Natural killer cell treated with Interleukin-12 subunit alpha and Interleukin-12 subunit beta and Interleukin-15 and Interleukin-18, amount 100 ng/mL, for 72 hours (primary cell): ENCODE measurements around the gene ZFR. TPM values are rescaled to one million over a fixed set of nuclear protein-coding genes. Genes with fewer than 3 reads are reported as not detected.
"Not testable (repeated sequence)": the region's sequence is repeated elsewhere in the genome, so short reads cannot be mapped to it uniquely, and the experiment has no call there.

ENCODE experiments used
- ATAC-seq, 2 donors: fragments of 150-1000 bp; cut with Tn5 transposase in 1 of 2; sonication (Bioruptor Pico), chemical (Tn5 transposase) in 1 of 2; 2 replicates each; pipeline ENCODE4 v1.10.0; 2021
- DNase-seq: peaks from one replicate; pipeline ENCODE4 v3.0.0; 2022; ENCODE audit warnings: low spot score
- H3K27ac Mint-ChIP-seq, 2 donors: 1 replicate in 1 of 2; 2 replicates in 1 of 2; pipeline ENCODE4 v1.8.0; 2022; ENCODE audit warnings: mixed read lengths in 2 of 2, mild to moderate bottlenecking in 1 of 2, moderate library complexity in 1 of 2
- H3K27me3 Mint-ChIP-seq, 2 donors: 1 replicate in 1 of 2; 2 replicates in 1 of 2; pipeline ENCODE4 v1.8.0; 2022; ENCODE audit warnings: mixed read lengths in 2 of 2
- H3K36me3 Mint-ChIP-seq: one replicate; pipeline ENCODE4 v1.8.0; 2022; ENCODE audit warnings: mixed read lengths
- H3K4me1 Mint-ChIP-seq, 2 donors: 1 replicate in 1 of 2; 2 replicates in 1 of 2; pipeline ENCODE4 v1.8.0; 2022; ENCODE audit warnings: low read depth in 2 of 2, mixed read lengths in 2 of 2, mild to moderate bottlenecking in 1 of 2
- H3K4me3 Mint-ChIP-seq: one replicate; pipeline ENCODE4 v1.8.0; 2022; ENCODE audit warnings: mixed read lengths
- H3K9me3 Mint-ChIP-seq: 2 replicates; pipeline ENCODE4 v1.8.0; 2022; ENCODE audit warnings: mixed read lengths
- total RNA-seq, 2 donors: library from RNA; stranded (reverse); gene quantifications; one replicate each; pipeline ENCODE4 v1.2.3, GENCODE V29; 2022

ZFR gene
- total RNA-seq, 2 donors from 2014 or later: 58.2 to 70.5 TPM

DNA sequence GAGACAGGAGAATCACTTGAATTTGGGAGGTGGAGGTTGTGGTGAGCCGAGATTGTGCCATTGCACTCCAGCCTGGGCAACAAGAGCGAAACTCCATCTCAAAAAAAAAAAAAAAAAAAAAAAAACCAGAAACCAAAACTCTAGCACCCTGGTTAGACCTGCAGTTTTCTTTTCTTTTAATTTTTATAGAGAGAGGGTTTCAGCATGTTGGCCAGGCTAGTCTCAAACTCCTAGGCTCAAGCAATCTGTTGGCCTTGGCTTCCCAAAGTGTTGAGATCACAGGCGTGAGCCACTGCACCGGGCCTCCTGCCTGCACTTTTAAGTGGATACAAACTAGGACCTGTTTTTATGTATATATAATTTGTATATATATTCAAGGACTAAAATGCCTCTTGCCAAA is 118.9 kb downstream of the ZFR start:
- Mint-ChIP-seq H3K9me3 (peaks cover 4% of the 10 kb centered on the region), H3K36me3 (peaks cover 8% of the 10 kb centered on the region), H3K27ac (no peak overlapping the region), H3K4me1 (peaks cover 0 to 3% of the 10 kb centered on the region in 2 donors), H3K27me3 (no peaks in the 10 kb centered on the region), H3K4me3 (no peak overlapping the region)
- no peak for DNase-seq
- no peak for ATAC-seq

DNA sequence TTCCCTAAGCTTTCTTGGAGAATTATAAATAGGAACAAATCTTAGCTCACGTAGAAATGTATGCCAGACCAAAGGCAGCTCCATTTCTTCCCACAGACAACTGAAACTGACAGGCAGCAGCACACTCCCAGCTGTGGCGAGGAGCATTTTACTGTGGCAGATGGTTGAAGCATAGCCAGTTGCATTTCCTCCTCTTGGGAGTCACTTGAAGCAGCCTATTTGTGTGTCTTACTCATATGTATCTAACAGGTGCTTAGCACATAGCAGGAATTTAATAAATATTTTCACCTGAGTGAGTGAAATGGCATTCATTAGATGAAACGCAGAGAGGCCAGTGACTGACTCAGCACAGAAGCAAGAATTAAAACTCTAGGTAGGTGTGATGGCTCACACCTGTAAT is 119.5 kb downstream of the ZFR start:
- Mint-ChIP-seq H3K4me3 (no peak overlapping the region), H3K27me3 (no peaks in the 10 kb centered on the region), H3K9me3 (peaks cover 4% of the 10 kb centered on the region), H3K4me1 (peaks cover 0 to 3% of the 10 kb centered on the region in 2 donors), H3K36me3 (peaks cover 8% of the 10 kb centered on the region), H3K27ac (no peak overlapping the region)
- DNase-seq (no peak), ATAC-seq (no peak)

DNA sequence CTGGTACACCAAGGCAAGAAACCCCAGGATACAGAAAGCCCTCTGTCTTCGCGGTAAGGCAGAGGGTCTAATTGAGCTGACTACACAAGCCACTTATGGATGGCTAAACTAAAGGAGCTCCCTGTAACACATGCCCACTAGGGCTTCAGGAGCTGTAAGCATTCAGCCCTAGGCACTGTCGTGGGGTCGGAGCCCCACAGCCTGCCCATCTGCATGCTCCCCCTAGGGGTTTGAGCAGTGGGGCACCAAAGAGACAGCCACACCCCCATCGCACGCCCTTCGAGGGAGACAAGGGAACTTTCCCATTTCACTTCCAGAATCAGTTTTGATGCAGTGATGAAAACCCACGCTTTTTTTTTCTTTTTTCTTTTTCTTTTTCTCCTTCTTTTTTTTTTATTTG is 120.8 kb downstream of the ZFR start:
- Mint-ChIP-seq H3K27me3 (no peaks in the 10 kb centered on the region), H3K36me3 (peaks cover 8% of the 10 kb centered on the region), H3K9me3 (peaks cover 4% of the 10 kb centered on the region), H3K27ac (no peak overlapping the region), H3K4me3 (no peak overlapping the region), H3K4me1 (no peaks in the 10 kb centered on the region)
- no peak for DNase-seq
- no peak for ATAC-seq

DNA sequence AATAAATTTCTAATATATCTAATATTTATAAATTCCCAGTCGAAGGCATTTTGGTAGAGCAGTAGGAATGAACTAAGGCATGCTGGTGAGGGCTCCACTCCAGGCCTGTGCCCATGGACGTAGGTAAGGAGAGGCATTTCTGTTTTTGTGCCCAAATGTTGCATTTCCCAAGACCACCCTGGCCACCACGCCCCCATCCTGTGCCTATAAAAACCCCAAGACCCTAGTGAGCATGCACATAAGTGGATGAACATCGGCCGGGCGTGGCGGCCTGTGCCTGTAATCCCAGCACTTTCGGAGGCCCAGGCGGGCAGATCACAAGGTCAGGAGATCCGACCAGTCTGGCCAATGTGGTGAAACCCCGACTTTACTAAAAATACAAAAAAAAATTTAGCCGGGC is 121.7 kb downstream of the ZFR start:
- Mint-ChIP-seq H3K36me3 (peaks cover 8% of the 10 kb centered on the region), H3K4me1 (no peaks in the 10 kb centered on the region), H3K4me3 (no peak overlapping the region), H3K27me3 (no peaks in the 10 kb centered on the region), H3K27ac (no peak overlapping the region), H3K9me3 (peaks cover 4% of the 10 kb centered on the region)
- DNase-seq (no peak), ATAC-seq (no peak)

DNA sequence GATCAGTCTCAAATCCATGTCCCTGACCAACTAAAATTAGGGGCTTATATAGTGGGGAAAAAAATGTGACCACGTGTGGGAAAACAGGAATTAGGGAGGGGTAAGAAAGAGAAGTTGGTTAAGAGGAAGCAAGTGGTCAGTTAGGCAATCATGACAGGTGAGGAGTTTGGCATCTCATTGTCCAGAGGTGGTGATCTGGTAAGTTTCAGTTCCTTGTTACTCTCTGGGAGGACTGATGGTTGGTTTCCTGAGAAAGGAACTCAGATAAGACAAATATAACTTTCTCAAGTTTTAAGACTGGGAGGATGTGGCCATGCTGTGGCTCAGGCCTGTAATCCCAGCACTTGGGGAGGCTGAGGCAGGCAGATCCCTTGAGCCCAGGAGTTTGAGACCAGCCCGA is 122.8 kb downstream of the ZFR start:
- not testable (repeated sequence) for H3K27ac Mint-ChIP-seq, H3K4me3 Mint-ChIP-seq, H3K4me1 Mint-ChIP-seq, H3K36me3 Mint-ChIP-seq, DNase-seq, ATAC-seq, H3K9me3 Mint-ChIP-seq, H3K27me3 Mint-ChIP-seq

DNA sequence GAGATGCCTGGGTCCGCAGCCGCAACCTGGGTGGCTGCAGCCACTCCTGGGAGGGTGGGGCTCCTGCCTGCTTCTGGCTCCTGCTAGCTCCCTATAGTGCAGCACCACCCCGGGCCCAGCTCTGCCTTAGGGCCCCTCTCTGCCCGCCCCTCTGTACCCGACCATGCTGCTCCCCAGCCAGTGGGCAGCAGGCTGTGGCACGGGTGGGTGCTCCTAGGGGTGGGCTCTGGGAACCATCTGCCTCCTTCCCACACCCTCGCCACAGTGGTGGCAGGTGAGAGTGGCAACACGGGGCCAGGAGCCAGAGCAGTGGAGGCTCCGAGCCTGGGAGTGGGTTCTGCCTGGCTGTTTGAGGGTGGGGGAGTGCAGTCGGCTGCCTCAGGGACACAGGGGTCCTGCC is 124.0 kb downstream of the ZFR start:
- DNase-seq (no peak), ATAC-seq (peak in 1 of 2 donors; percentile 21)
- no peak overlapping the region for H3K27ac Mint-ChIP-seq
- peaks cover 4% of the 10 kb centered on the region for H3K9me3 Mint-ChIP-seq
- H3K27me3 Mint-ChIP-seq: no peaks in the 10 kb centered on the region
- peaks cover 8% of the 10 kb centered on the region for H3K36me3 Mint-ChIP-seq
- no peak overlapping the region for H3K4me3 Mint-ChIP-seq
- no peaks in the 10 kb centered on the region for H3K4me1 Mint-ChIP-seq

DNA sequence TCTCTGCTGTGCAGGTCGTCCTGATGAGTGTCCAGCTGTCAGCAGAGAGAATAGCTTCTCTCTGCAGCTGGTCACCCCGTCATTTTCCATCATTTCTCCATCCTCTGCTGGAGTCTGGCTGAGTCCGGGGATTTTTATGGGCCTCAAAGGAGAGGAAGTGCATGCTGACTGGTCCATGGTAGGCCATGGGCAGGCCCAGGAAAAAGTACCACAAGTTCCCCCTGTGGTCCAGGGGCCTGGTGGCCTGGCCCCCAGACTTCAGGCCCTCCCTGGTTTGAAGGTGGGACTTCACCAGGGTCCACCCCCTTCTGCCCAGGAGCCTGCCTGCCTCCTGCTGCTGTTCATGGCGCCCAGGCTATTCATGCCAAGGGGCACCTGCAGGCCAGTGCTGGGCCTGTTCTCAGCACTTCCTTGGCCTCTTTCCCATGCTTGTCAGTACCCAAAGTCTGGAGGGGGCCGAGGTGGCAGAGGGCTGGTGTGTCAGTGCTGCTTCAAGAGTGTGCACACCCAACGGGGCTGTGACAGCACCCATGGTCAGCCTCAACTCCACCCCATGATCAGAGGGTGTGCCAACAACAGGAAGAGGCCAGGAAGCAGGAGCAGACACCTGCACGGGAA is 124.5 kb downstream of the ZFR start:
- peaks cover 8% of the 10 kb centered on the region for H3K36me3 Mint-ChIP-seq
- H3K27ac Mint-ChIP-seq: no peak overlapping the region
- no peak overlapping the region for H3K4me3 Mint-ChIP-seq
- H3K27me3 Mint-ChIP-seq: no peaks in the 10 kb centered on the region
- ATAC-seq: no peak
- no peaks in the 10 kb centered on the region for H3K4me1 Mint-ChIP-seq
- H3K9me3 Mint-ChIP-seq: peaks cover 4% of the 10 kb centered on the region
- no peak for DNase-seq

DNA sequence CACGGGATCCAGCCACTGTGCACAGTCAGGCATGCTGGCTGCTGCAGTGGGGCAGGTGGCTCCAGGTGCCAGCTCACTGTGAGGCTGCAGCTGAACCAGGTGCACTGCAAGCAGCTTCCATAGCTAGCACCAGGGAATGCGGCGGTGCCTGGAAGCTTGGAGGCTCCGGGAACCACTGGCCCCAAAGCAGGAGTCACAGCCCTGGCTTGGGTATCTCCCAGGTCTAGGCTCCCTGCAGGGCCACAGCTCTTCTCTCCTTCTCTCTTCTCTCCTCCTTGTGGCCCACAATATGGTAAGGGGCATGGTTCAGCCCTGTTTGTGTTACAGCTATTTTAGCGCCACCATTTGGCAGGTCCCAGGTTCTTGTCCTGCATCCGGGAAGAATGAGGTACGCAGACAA is 125.1 kb downstream of the ZFR start:
- Mint-ChIP-seq H3K27me3 (no peaks in the 10 kb centered on the region), H3K4me3 (no peak overlapping the region), H3K36me3 (peaks cover 8% of the 10 kb centered on the region), H3K27ac (no peak overlapping the region), H3K9me3 (peaks cover 4% of the 10 kb centered on the region), H3K4me1 (no peaks in the 10 kb centered on the region)
- ATAC-seq (no peak), DNase-seq (no peak)

DNA sequence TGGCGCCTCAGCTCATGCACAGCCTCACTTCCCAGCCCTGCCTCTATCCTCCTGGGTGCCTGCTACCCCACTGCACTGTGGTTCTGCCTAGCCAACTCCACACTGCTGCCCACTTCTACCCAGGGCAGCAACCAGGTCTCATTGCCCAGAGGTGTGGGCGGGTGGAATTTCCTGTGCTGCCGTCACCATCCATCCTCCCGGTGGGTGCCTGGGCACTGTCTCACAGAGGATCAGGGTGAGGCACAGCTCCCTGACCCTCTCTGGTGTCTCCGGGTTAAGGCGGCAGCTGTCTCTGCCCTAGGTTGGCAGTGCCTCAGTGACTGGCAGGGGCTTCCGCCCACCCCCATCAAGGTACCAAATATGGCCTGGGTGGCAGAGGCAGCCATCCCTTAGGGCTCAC is 127.5 kb downstream of the ZFR start:
- peaks cover 4% of the 10 kb centered on the region for H3K9me3 Mint-ChIP-seq
- no peaks in the 10 kb centered on the region for H3K27me3 Mint-ChIP-seq
- DNase-seq (no peak), ATAC-seq (no peak)
- peaks cover 8% of the 10 kb centered on the region for H3K36me3 Mint-ChIP-seq
- H3K27ac Mint-ChIP-seq: no peak overlapping the region
- H3K4me1 Mint-ChIP-seq: peaks cover under 1 to 1% of the 10 kb centered on the region in 2 donors
- no peak overlapping the region for H3K4me3 Mint-ChIP-seq

DNA sequence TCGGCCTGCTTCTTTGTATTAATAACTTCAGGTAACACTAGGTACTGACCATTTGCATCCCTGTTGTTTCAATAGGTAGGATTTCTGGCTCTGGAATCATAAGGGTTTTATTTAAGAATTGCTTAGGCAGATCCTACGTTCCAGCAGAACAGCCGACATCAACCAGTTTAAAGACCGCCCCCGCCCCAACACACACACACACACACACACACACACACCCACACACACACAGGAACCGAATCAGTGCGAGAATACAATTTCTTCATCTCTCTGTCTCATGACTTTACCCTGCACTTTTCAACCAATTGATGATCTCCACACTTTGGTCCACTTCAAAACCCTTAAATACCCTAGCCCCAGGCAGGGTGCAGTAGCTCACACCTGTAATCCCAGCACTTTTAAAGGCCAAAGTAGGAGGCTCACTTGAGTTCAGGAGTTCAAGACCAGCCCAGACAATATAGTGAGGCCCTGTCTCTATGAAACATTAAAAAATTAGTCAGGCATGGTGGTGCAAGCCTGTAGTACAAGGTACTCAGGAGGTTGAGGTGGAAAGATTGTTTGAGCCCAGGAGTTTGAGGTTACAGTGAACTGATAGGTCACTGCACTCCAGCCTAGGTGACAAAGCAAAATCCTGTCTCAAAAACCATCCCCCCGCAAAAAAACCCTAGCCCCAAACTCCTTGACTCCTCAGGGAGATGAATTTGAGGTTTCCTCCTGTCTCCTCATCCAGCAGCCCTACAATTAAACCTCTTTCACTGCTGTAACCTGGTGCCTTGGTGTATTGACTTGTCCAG is 129.1 kb downstream of the ZFR start:
- Mint-ChIP-seq H3K9me3 (no peaks in the 10 kb centered on the region), H3K27ac (peak overlapping the region in 1 of 2 donors; percentile 28), H3K4me3 (no peak overlapping the region), H3K36me3 (no peaks in the 10 kb centered on the region), H3K4me1 (peaks cover 12 to 14% of the 10 kb centered on the region in 2 donors), H3K27me3 (no peaks in the 10 kb centered on the region)
- DNase-seq: no peak
- no peak for ATAC-seq

DNA sequence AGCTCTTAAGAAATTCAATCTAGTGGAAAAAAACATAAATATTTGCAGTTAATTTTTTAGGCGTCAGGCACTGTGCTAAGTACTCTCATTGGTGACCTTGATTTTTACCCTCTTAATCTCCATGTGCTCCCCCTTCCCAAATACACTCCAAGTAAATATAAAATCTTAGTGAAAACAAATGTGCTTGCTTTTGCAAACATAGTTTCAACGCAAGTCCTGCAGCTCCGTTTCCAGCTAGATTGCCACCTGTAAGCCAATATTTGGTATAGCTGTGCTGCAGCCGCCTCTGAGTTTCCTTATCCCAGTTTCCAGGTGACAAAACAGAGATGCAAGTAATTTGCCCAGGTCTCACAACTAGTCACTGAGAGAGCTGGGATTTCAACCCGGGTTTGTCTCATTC is 129.9 kb downstream of the ZFR start:
- H3K4me3 Mint-ChIP-seq: peak overlapping the region; percentile 48
- H3K9me3 Mint-ChIP-seq: no peaks in the 10 kb centered on the region
- H3K36me3 Mint-ChIP-seq: no peaks in the 10 kb centered on the region
- no peak overlapping the region for H3K27ac Mint-ChIP-seq
- peaks cover 17 to 22% of the 10 kb centered on the region in 2 donors for H3K4me1 Mint-ChIP-seq
- DNase-seq (no peak), ATAC-seq (no peak)
- no peaks in the 10 kb centered on the region for H3K27me3 Mint-ChIP-seq

DNA sequence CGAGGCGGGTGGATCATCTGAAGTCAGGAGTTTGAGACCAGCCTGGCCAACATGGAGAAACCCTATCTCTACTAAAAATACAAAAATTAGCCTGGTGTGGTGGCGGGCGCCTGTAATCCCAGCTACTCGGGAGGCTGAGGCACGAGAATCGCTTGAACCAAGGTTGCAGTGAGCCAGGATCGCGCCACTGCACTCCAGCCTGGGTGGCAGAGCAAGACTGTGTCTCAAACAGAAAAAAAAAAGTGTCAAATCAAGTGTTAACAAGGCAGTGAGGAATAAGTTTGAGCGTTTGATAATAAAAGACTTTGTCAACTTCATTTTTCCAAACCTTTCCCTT is 130.4 kb downstream of the ZFR start:
- not testable (repeated sequence) for DNase-seq, H3K9me3 Mint-ChIP-seq
- H3K27ac Mint-ChIP-seq: peak overlapping the region in 1 of 2 donors; percentile 78

DNA sequence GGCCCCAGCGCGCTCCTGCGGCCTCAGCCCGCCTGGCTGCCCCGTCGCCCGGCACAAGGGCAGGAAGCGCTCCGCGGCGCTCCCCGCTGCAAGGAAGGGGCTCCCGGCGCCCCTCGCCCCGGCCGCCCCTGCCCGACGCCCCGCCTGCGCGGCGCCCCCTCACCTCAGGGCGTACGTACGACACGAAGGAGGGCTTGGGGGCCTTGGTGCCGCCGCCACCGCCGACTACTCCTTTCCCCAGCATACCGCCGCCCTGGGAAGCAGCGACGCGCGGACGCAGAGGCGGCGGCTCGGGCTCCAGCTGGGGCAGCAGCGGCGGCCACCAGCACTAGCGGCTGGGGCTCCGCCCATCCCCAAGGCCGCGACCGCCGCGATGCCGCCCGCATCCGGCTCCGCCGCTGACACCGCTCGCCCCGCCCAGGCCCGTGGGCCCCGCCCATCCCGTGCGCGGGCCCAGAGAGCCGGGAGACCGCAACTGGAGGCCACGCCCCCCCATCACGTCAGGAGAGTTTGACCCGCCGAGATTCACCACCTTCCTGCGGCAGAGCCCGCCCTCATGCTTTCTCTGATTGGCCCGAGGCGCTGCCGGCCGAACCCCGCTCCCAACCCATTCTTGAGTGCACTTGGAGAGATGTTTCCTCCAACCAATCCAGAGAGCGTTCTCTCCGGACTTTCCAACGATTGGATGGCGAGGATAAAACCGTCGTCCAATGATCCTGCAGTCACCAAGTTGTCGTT is 131.8 kb downstream of the ZFR start, which contains the start of gene MTMR12:
TSS of gene MTMR12 (minus strand) at position 345 of the 738 bp plus-strand sequence. CDS start at position 244, 101 bp downstream.
- peak; percentile 100 for DNase-seq
- Mint-ChIP-seq H3K27me3 (no peaks in the 10 kb centered on the region), H3K9me3 (no peaks in the 10 kb centered on the region), H3K36me3 (no peaks in the 10 kb centered on the region), H3K4me1 (peaks cover 31 to 40% of the 10 kb centered on the region in 2 donors), H3K4me3 (peak within 1 kb of the TSS; percentile 95), H3K27ac (peak within 1 kb of the TSS; percentile 81 to 95)
- ATAC-seq: peak; percentile 95 to 96

More for the DNA sequence above, 130.4 kb downstream of the ZFR start:
- not testable (repeated sequence) for H3K27me3 Mint-ChIP-seq, H3K36me3 Mint-ChIP-seq, ATAC-seq
- Mint-ChIP-seq H3K4me3 (peak overlapping the region; percentile 48), H3K4me1 (peaks cover 21 to 27% of the 10 kb centered on the region in 2 donors)

DNA sequence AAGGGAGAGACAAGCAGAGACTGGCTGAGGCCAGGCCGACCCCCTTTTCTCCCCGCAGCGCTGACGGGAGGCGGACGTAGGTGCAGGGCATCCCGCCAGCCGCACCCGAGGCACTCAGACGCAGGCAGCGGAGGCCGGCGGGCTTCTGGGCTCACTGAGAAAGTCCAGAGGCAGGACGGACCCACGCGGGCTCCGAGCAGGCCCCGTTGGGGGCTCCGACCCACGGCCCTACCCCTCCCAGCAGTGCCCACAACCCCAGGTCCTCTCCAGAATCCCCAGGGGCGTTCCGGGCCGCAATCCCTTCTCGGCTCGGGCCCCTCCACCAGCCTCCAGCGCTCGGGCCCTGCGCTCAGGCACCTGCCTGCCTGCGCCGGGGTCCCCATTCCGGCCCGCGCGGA is 132.3 kb downstream of the ZFR start:
- ATAC-seq (peak; percentile 1 to 39), DNase-seq (peak; percentile 69)
- no peaks in the 10 kb centered on the region for H3K9me3 Mint-ChIP-seq
- H3K4me1 Mint-ChIP-seq: peaks cover 32 to 42% of the 10 kb centered on the region in 2 donors
- no peaks in the 10 kb centered on the region for H3K27me3 Mint-ChIP-seq
- no peaks in the 10 kb centered on the region for H3K36me3 Mint-ChIP-seq
- peak overlapping the region; percentile 81 to 95 for H3K27ac Mint-ChIP-seq
- H3K4me3 Mint-ChIP-seq: peak overlapping the region; percentile 95
